Neural cell (in vitro differentiated cells): ENCODE data around the gene PTCD2. TPM values are rescaled to one million over a fixed set of nuclear protein-coding genes. Genes with fewer than 3 reads are reported as not detected.

Source experiments
- H2AFZ ChIP-seq: fragments of 200-600, 300-800 bp; sonication (generic), shearing (Covaris generic); 2 replicates; pipeline ENCODE4 v1.6.0; 2014; ENCODE audit warnings: low read depth, mild to moderate bottlenecking, antibody characterized with exemption, low read length, moderate library complexity
- H3F3A ChIP-seq: fragments of 200-600 bp; shearing (Covaris generic); 2 replicates; pipeline ENCODE4 v1.6.1; 2016; ENCODE audit warnings: mild to moderate bottlenecking, moderate library complexity, mixed read lengths, antibody characterized with exemption, low read length; ENCODE audit not compliant: insufficient read depth, poor library complexity, severe bottlenecking
- H3K27ac ChIP-seq: fragments of 200-600, 300-800 bp; sonication (generic), shearing (Covaris generic); 2 replicates; pipeline ENCODE4 v1.5.1; 2014; ENCODE audit warnings: mild to moderate bottlenecking, low read length, moderate library complexity
- H3K27me3 ChIP-seq: fragments of 300-800, 200-600 bp; sonication (generic), shearing (Covaris generic); 2 replicates; pipeline ENCODE4 v1.6.0; 2014; ENCODE audit warnings: mild to moderate bottlenecking, low read depth, low read length, moderate library complexity; ENCODE audit not compliant: insufficient read depth
- H3K36me3 ChIP-seq: fragments of 300-800, 200-600 bp; sonication (generic), shearing (Covaris generic); 2 replicates; pipeline ENCODE4 v1.5.1; 2014; ENCODE audit warnings: mild to moderate bottlenecking, antibody characterized with exemption, low read length, moderate library complexity; ENCODE audit not compliant: insufficient read depth
- H3K4me2 ChIP-seq: fragments of 300-800, 200-600 bp; sonication (generic), shearing (Covaris generic); 2 replicates; pipeline ENCODE4 v1.6.0; 2014; ENCODE audit warnings: mild to moderate bottlenecking, low read length
- H3K4me3 ChIP-seq: fragments of 300-800, 200-600 bp; sonication (generic), shearing (Covaris generic); 2 replicates; pipeline ENCODE4 v1.5.1; 2014; ENCODE audit warnings: mild to moderate bottlenecking, low read length, moderate library complexity
- H3K79me2 ChIP-seq: fragments of 200-600 bp; shearing (Covaris generic); replicated peaks from 2 replicates; pipeline ENCODE4 v1.6.0; 2014; ENCODE audit warnings: mild to moderate bottlenecking, low read length, moderate library complexity; ENCODE audit not compliant: insufficient read depth
- H3K9ac ChIP-seq: fragments of 300-800, 200-600 bp; sonication (generic), shearing (Covaris generic); 2 replicates; pipeline ENCODE4 v1.6.1; 2016; ENCODE audit warnings: mild to moderate bottlenecking, low read length, mixed read lengths
- H3K9me2 ChIP-seq: fragments of 200-600 bp; shearing (Covaris generic); 2 replicates; pipeline ENCODE4 v1.6.1; 2016; ENCODE audit warnings: mild to moderate bottlenecking, low read length, mixed read lengths; ENCODE audit not compliant: insufficient read depth
- H3K9me3 ChIP-seq: fragments of 200-600, 300-800 bp; sonication (generic), shearing (Covaris generic); 2 replicates; pipeline ENCODE4 v1.6.1; 2016; ENCODE audit warnings: mild to moderate bottlenecking, mixed run types, low read length, moderate library complexity, mixed read lengths
- H4K20me1 ChIP-seq: fragments of 200-600 bp; shearing (Covaris generic); 2 replicates; pipeline ENCODE4 v1.6.1; 2016; ENCODE audit warnings: mild to moderate bottlenecking, mixed run types; ENCODE audit not compliant: insufficient read depth
- EP300 ChIP-seq: fragments of 450-650 bp; conservative IDR thresholded peaks from 2 replicates; pipeline ENCODE4 v1.6.1; 2014; ENCODE audit warnings: antibody characterized with exemption, mild to moderate bottlenecking, moderate library complexity; ENCODE audit not compliant: poor library complexity, severe bottlenecking
- EZH2 ChIP-seq: fragments of 200-600, 300-800 bp; shearing (Covaris generic), sonication (generic); IDR thresholded peaks from 2 replicates; pipeline ENCODE4 v1.6.1; 2014; ENCODE audit warnings: antibody characterized with exemption, low read length, borderline replicate concordance, mild to moderate bottlenecking; ENCODE audit not compliant: insufficient read depth, poor library complexity, severe bottlenecking
- MXI1 ChIP-seq: fragments of 450-650 bp; conservative IDR thresholded peaks from 2 replicates; pipeline ENCODE4 v1.6.1; 2014; ENCODE audit warnings: antibody characterized with exemption, mild to moderate bottlenecking; ENCODE audit not compliant: poor library complexity, severe bottlenecking
- POLR2AphosphoS5 ChIP-seq: IDR thresholded peaks from 2 replicates; pipeline ENCODE4 v1.6.1; 2012
- RAD21 ChIP-seq: fragments of 450-650 bp; conservative IDR thresholded peaks from 2 replicates; pipeline ENCODE4 v1.6.1; 2014; ENCODE audit warnings: antibody characterized with exemption, mild to moderate bottlenecking, moderate library complexity
- REST ChIP-seq: IDR thresholded peaks from 2 replicates; pipeline ENCODE4 v1.6.1; 2012; ENCODE audit warnings: borderline replicate concordance
- SMC3 ChIP-seq: fragments of 450-650 bp; conservative IDR thresholded peaks from 2 replicates; pipeline ENCODE4 v1.6.1; 2014; ENCODE audit warnings: antibody characterized with exemption, mild to moderate bottlenecking, moderate library complexity; ENCODE audit not compliant: poor library complexity
- TAF1 ChIP-seq: IDR thresholded peaks from 2 replicates; pipeline ENCODE4 v1.6.1; 2012; ENCODE audit warnings: low read depth
- polyA plus RNA-seq: library from polyadenylated mRNA; depleted of rRNA; stranded (reverse); fragments of >200 nt; gene quantifications from 2 replicates; pipeline ENCODE4 v1.2.3, GENCODE V29; 2014
- TF ChIP-seq, protein P1 (sequence below): fragments of 450-650 bp; IDR thresholded peaks from 2 replicates; pipeline ENCODE4 v1.5.1; 2014; ENCODE audit warnings: antibody characterized with exemption, mild to moderate bottlenecking, moderate library complexity; ENCODE audit not compliant: poor library complexity, severe bottlenecking

Gene PTCD2
- polyA plus RNA-seq, 1 donor from 2014 or later: 4.4 TPM

GRCh38 chr5:72394688-72395087 is 74.5 kb downstream of the PTCD2 start:
- Histone ChIP-seq H3K4me2 (no peak overlapping the region), H3K4me3 (no peak overlapping the region), H3K9me2 (no peaks in the 10 kb centered on the region), H3F3A (no peaks in the 10 kb centered on the region), H3K79me2 (no peaks in the 10 kb centered on the region), H3K9me3 (no peaks in the 10 kb centered on the region), H4K20me1 (no peaks in the 10 kb centered on the region), H3K27ac (no peak overlapping the region), H3K36me3 (no peaks in the 10 kb centered on the region), H2AFZ (no peak overlapping the region), H3K9ac (no peak overlapping the region), H3K27me3 (no peaks in the 10 kb centered on the region)
- TF ChIP-seq POLR2AphosphoS5 (no peak), TAF1 (no peak), RAD21 (no peak), SMC3 (no peak), REST (no peak), EZH2 (no peak), MXI1 (no peak), EP300 (no peak)
- TF ChIP-seq, protein P1, sequence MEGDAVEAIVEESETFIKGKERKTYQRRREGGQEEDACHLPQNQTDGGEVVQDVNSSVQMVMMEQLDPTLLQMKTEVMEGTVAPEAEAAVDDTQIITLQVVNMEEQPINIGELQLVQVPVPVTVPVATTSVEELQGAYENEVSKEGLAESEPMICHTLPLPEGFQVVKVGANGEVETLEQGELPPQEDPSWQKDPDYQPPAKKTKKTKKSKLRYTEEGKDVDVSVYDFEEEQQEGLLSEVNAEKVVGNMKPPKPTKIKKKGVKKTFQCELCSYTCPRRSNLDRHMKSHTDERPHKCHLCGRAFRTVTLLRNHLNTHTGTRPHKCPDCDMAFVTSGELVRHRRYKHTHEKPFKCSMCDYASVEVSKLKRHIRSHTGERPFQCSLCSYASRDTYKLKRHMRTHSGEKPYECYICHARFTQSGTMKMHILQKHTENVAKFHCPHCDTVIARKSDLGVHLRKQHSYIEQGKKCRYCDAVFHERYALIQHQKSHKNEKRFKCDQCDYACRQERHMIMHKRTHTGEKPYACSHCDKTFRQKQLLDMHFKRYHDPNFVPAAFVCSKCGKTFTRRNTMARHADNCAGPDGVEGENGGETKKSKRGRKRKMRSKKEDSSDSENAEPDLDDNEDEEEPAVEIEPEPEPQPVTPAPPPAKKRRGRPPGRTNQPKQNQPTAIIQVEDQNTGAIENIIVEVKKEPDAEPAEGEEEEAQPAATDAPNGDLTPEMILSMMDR: no peak

- H4K20me1 ChIP-seq: no peaks in the 10 kb centered on the region
- TF ChIP-seq, protein P1: no peak
- TF ChIP-seq MXI1: no peak
- no peak for TF ChIP-seq RAD21
- TF ChIP-seq EP300: no peak
- TF ChIP-seq EZH2: no peak
- TF ChIP-seq POLR2AphosphoS5: no peak
- TF ChIP-seq SMC3: no peak
- TF ChIP-seq REST: no peak
- no peak for TF ChIP-seq TAF1
- no peaks in the 10 kb centered on the region for H3K79me2 ChIP-seq
- no peak overlapping the region for H2AFZ ChIP-seq
- H3K9ac ChIP-seq: no peak overlapping the region
- no peaks in the 10 kb centered on the region for H3K36me3 ChIP-seq
- no peak overlapping the region for H3K4me2 ChIP-seq
- H3K9me3 ChIP-seq: no peaks in the 10 kb centered on the region
- no peaks in the 10 kb centered on the region for H3F3A ChIP-seq
- H3K9me2 ChIP-seq: no peaks in the 10 kb centered on the region
- H3K27ac ChIP-seq: no peak overlapping the region
- no peak overlapping the region for H3K4me3 ChIP-seq
- no peaks in the 10 kb centered on the region for H3K27me3 ChIP-seq
These were observed 77.7 kb downstream of the PTCD2 start for GRCh38 chr5:72397836-72398235.
